SK-N-SH treated with all-trans-retinoic acid at 6 μM for 48 hours (cell line): ENCODE data around the gene DNASE2.

Source experiments
- CSDC2 ChIP-seq: fragments of 250-450 bp; sonication (Bioruptor Pico); IDR thresholded peaks from 2 replicates; pipeline ENCODE4 v1.5.0; 2020; ENCODE audit warnings: mild to moderate bottlenecking, moderate library complexity
- ISL1 ChIP-seq: fragments of 250-450 bp; sonication (Bioruptor Pico); IDR thresholded peaks from 2 replicates; pipeline ENCODE4 v2.1.2; 2022; ENCODE audit warnings: mild to moderate bottlenecking, moderate library complexity
- TOX ChIP-seq: fragments of 250-450 bp; sonication (Bioruptor Pico); IDR thresholded peaks from 2 replicates; pipeline ENCODE4 v1.8.0; 2021; ENCODE audit warnings: mild to moderate bottlenecking, moderate library complexity, borderline replicate concordance
- ZFP3 ChIP-seq: fragments of 250-450 bp; sonication (Bioruptor Pico); IDR thresholded peaks from 2 replicates; pipeline ENCODE4 v1.5.0; 2020; ENCODE audit warnings: mild to moderate bottlenecking, moderate library complexity
- ZNF565 ChIP-seq: fragments of 450-650 bp; formaldehyde crosslinking; conservative IDR thresholded peaks from 2 replicates; pipeline ENCODE4 v1.5.0; 2020; ENCODE audit warnings: low read depth, mild to moderate bottlenecking, moderate library complexity
- TF ChIP-seq, protein P1 (sequence below): fragments of 250-450 bp; sonication (Bioruptor Pico); IDR thresholded peaks from 2 replicates; pipeline ENCODE4 v1.5.1; 2021; ENCODE audit warnings: mild to moderate bottlenecking, moderate library complexity
- TF ChIP-seq, protein P2 (sequence below): fragments of 250-450 bp; sonication (Bioruptor Pico); IDR thresholded peaks from 2 replicates; pipeline ENCODE4 v1.5.1; 2020; ENCODE audit warnings: low read depth, mild to moderate bottlenecking, moderate library complexity

DNA sequence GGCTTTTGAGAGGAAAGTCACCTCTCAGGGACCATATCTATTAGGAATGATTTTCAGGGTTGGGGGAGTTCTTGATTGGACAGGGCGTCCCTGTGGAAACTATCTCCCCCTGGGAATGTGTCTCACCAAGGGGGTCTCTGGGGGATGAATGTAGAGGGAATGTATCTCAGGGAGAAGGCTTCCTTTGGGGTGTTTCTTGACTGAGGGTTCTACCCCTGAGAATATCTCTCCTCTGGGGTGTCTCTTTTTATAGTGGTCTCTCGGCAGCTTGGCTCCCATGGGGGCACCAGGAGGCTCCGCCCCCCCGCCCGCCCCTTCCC lies 47.9 kb downstream of the DNASE2 start:
- TF ChIP-seq ISL1 (CRISPR knock-in tag) (no peak), TOX (CRISPR knock-in tag) (no peak), ZNF565 (no peak), ZFP3 (CRISPR knock-in tag) (no peak), CSDC2 (CRISPR knock-in tag) (no peak)
- TF ChIP-seq, protein P1, sequence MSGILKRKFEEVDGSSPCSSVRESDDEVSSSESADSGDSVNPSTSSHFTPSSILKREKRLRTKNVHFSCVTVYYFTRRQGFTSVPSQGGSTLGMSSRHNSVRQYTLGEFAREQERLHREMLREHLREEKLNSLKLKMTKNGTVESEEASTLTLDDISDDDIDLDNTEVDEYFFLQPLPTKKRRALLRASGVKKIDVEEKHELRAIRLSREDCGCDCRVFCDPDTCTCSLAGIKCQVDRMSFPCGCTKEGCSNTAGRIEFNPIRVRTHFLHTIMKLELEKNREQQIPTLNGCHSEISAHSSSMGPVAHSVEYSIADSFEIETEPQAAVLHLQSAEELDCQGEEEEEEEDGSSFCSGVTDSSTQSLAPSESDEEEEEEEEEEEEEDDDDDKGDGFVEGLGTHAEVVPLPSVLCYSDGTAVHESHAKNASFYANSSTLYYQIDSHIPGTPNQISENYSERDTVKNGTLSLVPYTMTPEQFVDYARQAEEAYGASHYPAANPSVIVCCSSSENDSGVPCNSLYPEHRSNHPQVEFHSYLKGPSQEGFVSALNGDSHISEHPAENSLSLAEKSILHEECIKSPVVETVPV = no peak
- TF ChIP-seq, protein P2, sequence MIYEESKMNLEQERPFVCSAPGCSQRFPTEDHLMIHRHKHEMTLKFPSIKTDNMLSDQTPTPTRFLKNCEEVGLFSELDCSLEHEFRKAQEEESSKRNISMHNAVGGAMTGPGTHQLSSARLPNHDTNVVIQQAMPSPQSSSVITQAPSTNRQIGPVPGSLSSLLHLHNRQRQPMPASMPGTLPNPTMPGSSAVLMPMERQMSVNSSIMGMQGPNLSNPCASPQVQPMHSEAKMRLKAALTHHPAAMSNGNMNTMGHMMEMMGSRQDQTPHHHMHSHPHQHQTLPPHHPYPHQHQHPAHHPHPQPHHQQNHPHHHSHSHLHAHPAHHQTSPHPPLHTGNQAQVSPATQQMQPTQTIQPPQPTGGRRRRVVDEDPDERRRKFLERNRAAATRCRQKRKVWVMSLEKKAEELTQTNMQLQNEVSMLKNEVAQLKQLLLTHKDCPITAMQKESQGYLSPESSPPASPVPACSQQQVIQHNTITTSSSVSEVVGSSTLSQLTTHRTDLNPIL = no peak
